Activated naive CD4-positive, alpha-beta T cell treated with anti-CD3 and anti-CD28 coated beads, Interleukin-2, amount 50 U/mL, for 24 hours (primary cell): ENCODE results near the gene CTDP1.

Experiments used
- H3K27ac Mint-ChIP-seq: one replicate; pipeline ENCODE4 v1.8.0; 2021; ENCODE audit warnings: mild to moderate bottlenecking, mixed read lengths
- H3K27me3 Mint-ChIP-seq: one replicate; pipeline ENCODE4 v1.8.0; 2021; ENCODE audit warnings: mixed read lengths
- H3K36me3 Mint-ChIP-seq: one replicate; pipeline ENCODE4 v1.8.0; 2021; ENCODE audit warnings: mixed read lengths
- H3K4me1 Mint-ChIP-seq: one replicate; pipeline ENCODE4 v1.8.0; 2021; ENCODE audit warnings: mixed read lengths
- H3K4me3 Mint-ChIP-seq: one replicate; pipeline ENCODE4 v1.8.0; 2021; ENCODE audit warnings: mild to moderate bottlenecking, mixed read lengths
- H3K9me3 Mint-ChIP-seq: one replicate; pipeline ENCODE4 v1.8.0; 2021; ENCODE audit warnings: mixed read lengths

Gene CTDP1

DNA sequence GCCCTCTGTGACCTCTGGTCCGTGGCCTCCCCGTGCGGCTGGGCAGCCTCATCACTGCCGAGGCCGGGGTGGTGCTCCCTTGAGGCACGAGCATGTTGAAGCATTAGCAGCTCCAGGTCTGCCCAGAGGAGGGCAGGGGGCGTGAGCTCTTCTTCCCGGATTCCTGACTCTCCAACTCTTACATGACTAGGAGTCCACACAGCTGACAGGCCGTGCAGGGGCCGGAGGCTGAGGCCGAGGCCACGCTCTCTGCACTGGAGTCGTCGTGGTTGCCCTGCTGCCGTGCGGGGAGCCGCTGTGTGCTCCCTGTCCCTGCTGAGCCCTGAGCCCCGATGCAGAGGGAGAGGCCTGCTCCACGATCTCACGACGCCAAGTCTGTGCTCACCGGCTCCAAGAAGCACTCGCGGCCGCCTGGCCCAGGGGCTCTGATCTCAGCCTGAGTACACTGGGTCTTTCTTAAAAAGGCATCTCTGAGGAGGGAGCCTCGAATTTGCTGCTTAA is 98.7 kb downstream of the CTDP1 start:
- no peaks in the 10 kb centered on the region for H3K9me3 Mint-ChIP-seq
- H3K27ac Mint-ChIP-seq = no peak overlapping the region
- H3K4me3 Mint-ChIP-seq = no peak overlapping the region
- H3K36me3 Mint-ChIP-seq = no peaks in the 10 kb centered on the region
- no peaks in the 10 kb centered on the region for H3K4me1 Mint-ChIP-seq
- peaks cover 11% of the 10 kb centered on the region for H3K27me3 Mint-ChIP-seq

DNA sequence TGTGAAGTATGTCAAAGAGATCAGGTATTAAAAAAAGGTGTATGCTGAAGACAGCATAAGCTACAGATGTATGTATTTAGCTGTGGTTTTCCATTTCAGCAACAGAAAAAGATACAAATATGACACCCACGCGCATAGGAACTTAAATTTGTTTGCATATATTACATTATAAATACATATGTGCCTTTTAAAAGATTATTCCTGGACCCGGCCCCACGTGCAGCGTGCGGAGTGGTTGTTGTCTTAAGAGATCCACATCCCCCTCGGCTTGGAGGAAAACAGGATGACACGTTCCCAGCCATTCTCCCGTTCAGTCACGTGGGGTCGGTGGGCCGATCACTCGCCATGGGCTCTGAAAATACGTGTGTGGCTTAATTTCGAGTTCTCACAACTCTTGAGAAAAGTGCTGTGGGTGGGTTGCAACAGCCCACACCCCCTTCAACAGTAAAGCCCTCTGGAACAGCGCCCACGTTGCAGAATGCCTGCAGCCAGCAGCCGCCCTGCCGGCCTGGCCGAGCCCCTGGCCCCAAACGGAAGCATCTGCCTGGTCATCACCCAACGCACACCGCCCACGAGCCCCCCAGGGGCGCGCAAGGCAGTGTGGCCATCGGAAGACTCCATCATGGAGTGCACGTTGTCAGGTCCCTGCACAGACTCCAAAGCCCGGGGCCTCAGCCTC is 99.6 kb downstream of the CTDP1 start:
- no peaks in the 10 kb centered on the region for H3K9me3 Mint-ChIP-seq
- no peaks in the 10 kb centered on the region for H3K36me3 Mint-ChIP-seq
- no peak overlapping the region for H3K27ac Mint-ChIP-seq

DNA sequence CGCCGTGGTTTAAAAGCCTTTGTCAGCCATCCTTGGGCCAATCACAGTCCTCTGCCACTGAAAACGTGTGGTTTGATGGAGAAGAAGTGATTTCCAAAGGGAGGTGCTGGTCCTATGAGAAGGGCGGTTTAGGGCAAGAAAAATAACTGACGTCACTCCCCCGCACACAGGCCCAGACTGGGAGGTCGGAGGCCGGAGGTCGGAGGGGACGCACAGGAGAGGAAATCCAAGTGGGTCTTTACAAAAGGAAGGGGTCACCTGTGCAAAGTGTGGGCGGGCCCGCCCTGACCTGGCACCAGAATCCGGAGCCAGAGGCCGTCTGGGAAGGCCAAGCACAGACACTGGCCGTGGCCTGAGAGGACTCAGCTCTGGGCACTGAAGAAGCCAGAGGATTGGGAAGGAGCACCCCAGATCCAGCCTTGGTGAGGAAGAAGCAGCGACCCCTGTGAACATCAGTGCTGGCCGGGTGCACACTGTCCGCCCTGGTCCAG is 100.1 kb downstream of the CTDP1 start:
- Mint-ChIP-seq H3K36me3 (no peaks in the 10 kb centered on the region), H3K27me3 (peaks cover 8% of the 10 kb centered on the region), H3K4me3 (no peak overlapping the region), H3K9me3 (no peaks in the 10 kb centered on the region), H3K4me1 (no peaks in the 10 kb centered on the region), H3K27ac (no peak overlapping the region)

More for the DNA sequence above, 99.6 kb downstream of the CTDP1 start:
- Mint-ChIP-seq H3K4me3 (no peak overlapping the region), H3K4me1 (no peaks in the 10 kb centered on the region), H3K27me3 (peaks cover 7% of the 10 kb centered on the region)

DNA sequence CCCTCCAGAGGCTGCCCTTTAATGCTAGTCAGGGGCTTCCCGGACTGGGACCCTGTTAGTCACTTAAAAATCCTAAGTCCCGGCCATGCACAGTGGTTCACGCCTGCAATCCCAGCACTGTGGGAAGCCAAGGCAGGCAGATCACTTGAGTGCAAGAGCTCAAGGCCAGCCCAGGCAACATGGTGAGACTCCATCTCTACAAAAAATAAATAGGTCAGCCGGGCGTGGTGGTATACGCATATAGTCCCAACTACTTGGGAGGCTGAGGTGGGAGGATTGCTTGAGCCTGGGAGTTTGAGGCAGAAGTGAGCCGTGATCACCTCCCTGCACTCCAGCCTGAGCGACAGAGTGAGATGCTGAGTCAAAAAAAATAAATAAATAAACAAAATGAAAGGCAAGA is 100.9 kb downstream of the CTDP1 start:
- Mint-ChIP-seq H3K4me1 (no peaks in the 10 kb centered on the region), H3K27ac (no peak overlapping the region), H3K4me3 (no peak overlapping the region), H3K36me3 (no peaks in the 10 kb centered on the region), H3K9me3 (no peaks in the 10 kb centered on the region), H3K27me3 (peaks cover 9% of the 10 kb centered on the region)

DNA sequence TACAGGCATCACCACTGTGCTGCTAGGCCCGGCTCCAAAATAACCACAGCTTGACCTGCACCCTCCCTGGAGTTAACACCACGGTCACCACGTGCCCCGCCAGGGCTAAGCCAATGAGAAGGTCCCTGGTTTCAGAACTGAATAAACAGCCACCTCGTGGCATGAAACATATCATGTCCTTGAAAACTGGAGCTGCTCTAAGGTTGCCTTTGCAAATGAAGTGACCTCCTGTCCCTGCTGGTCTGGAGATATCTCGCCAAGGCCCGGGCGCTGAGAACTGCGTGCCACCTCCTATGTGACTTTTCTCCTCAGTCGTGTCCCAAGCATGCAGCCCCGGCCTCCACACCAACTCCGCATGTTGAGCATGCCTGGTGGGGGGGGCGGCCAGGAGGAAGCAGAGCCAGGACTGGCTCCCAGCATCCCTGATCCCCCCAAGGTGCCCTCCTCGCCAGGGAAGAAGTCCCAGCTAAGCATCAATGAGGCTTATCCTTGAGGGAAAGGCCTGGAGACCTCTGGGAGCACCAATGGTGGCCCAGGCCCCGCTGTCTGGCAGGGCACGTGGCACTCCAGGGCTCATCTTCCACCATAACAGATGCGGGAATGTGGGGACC is 101.8 kb downstream of the CTDP1 start:
- no peak overlapping the region for H3K27ac Mint-ChIP-seq
- no peak overlapping the region for H3K4me3 Mint-ChIP-seq
- H3K4me1 Mint-ChIP-seq = no peaks in the 10 kb centered on the region
- no peaks in the 10 kb centered on the region for H3K9me3 Mint-ChIP-seq
- no peaks in the 10 kb centered on the region for H3K36me3 Mint-ChIP-seq
- peaks cover 14% of the 10 kb centered on the region for H3K27me3 Mint-ChIP-seq

DNA sequence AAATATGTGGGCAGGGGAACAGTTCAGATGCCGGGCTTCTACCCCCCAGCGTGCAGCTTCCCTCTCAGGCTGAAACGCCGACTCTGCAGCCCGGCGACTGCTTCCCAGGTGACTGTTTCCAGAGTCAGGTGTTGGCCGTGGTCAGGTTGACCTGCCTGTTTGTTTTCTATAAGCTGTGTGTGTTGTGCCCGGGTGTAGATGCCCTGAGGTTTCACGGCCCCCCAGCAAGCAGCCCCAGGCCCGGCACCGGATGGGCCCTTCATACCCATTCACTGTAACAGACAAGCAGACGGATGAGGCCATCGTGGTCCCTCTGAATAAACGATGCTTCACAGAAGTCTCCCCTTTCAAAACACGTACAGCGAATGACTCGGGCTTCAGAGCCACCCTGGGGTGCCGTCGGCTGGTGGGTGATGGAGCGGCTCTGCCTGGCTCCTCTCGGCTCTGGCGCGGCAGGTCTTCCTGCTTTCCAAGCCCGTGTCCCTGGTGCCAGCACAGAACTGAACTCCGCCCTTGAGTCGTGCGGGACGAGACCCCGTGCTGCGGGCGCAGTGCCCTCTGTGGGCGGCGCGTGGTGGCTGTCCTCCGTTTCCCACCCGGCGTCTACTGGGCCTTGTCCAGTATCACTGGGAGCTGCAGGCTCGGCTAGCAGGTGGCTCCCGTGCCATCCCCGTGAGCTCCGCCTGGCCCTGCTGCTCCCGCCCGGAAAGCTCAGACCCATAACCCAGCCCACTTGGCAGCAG is 103.1 kb downstream of the CTDP1 start:
- Mint-ChIP-seq H3K4me3 (no peak overlapping the region), H3K4me1 (no peaks in the 10 kb centered on the region), H3K9me3 (no peaks in the 10 kb centered on the region), H3K27ac (no peak overlapping the region), H3K27me3 (peaks cover 20% of the 10 kb centered on the region), H3K36me3 (no peaks in the 10 kb centered on the region)

DNA sequence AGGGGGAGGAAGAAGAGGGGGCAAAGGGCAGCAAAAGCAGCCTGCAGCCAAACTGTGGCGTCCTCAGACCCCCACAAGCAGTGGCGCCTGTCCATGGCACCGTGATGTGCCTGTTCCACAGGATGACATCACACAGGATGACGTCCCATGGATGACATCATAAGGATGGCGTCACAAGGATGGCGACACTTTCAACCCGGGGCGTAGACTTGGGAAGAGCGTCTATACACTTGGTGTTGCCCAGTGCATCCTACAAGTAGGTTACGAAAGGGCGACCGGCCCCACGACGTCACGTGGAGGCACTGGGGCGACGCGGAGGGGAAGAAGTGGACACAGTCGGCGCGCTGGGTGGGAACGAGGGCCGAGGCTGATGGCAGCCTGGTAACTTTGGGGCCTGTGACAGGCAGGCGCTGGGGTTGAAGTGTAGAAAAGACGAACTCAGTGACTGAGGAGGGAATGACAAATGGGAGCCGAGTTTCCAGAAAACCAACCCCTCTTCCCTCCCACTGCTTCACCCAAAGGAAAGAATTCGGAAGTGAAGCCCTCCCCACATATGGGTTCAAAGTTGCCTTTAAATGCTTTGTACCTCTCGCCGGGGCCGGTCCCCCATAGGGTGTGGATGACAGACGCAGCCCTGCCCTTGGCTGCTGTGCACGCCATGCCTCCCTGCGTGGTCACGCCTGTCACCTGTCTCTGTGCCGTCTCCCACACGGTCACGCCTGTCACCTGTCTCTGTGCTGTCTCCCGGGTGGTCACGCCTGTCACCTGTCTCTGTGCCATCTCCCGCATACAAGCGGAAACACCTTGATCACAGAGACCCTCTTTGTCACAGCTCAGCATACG is 104.7 kb downstream of the CTDP1 start:
- Mint-ChIP-seq H3K4me3 (no peak overlapping the region), H3K36me3 (no peaks in the 10 kb centered on the region), H3K9me3 (no peaks in the 10 kb centered on the region), H3K27ac (no peak overlapping the region), H3K4me1 (no peaks in the 10 kb centered on the region), H3K27me3 (peaks cover 22% of the 10 kb centered on the region)

DNA sequence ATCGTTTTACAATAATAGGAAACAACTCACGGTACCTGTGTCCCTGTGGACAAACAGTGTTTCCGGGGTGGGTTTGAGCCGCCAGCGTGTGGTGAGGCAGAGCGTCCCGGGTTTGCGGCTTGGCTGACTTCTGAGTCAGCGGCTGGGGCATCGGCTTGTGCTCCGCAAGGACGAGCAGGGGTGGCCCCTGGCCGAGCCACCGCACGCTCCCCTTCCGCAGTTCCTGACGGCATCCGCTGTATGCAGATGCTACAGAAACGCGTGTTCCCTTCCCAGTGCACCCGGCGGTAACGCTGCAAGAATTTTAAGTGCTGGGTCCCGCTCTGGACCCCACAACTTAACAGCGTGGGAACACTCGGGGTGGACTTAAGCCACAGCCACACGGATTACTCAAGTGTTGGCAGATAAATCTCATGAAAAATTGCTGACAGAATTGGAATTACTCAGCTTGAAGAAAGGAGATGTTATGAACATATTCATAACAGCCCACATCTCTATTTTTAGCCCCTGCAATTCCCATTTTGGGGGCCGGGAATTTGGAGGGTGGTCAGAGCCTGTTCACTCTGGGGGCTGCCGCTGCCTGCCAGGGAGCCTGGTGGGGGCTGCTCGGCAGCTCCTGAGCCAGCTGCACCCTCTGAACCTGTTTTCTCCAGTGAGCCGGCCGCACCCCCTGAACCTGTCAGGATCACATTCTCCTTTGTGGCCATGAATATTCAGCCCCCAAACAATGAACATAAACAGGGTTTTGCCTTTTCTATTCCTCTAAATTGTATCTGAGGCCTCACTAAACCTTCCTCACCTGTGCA is 105.6 kb downstream of the CTDP1 start:
- Mint-ChIP-seq H3K9me3 (no peaks in the 10 kb centered on the region), H3K4me1 (no peaks in the 10 kb centered on the region), H3K27ac (no peak overlapping the region), H3K27me3 (peaks cover 23% of the 10 kb centered on the region), H3K36me3 (no peaks in the 10 kb centered on the region), H3K4me3 (no peak overlapping the region)

DNA sequence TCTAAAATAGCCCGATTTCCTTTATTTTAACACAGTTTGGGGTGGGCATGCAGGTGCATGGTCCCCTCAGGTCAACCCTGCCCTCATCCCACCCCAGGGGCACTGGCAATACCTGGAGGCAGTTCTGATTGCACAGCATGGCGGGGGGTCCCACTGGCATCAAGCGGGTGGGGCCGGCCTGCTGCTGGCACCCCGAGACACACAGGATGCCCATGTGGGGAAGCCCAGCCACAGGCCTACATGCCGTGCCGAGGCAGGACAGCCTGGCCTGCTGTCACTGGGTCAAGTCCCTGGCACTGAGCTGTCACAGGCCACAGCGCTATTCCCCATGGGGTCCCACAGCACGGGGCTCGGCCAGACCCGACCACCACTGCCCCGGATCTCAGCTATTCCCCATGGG is 106.2 kb downstream of the CTDP1 start:
- peaks cover 28% of the 10 kb centered on the region for H3K27me3 Mint-ChIP-seq
- H3K27ac Mint-ChIP-seq = no peak overlapping the region
- H3K9me3 Mint-ChIP-seq = no peaks in the 10 kb centered on the region
- H3K4me3 Mint-ChIP-seq = no peak overlapping the region
- H3K36me3 Mint-ChIP-seq = no peaks in the 10 kb centered on the region
- no peaks in the 10 kb centered on the region for H3K4me1 Mint-ChIP-seq

DNA sequence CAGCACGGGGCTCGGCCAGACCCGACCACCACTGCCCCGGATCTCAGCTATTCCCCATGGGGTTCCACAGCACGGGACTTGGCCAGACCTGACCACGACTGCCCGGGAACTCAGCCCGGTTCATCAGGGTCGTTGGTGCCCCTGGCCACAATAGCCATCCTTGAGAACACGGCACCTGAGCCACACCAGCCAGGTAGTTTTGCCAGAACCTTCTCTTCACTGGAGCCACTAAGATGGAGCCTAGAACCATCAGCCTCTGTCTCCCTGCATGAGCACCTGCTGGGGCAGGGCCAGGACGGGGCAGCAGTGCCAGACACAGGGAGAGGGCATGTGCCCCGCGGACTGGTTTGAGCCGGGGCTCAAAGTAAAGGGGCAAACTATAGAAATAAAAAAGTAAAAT is 106.7 kb downstream of the CTDP1 start:
- Mint-ChIP-seq H3K27me3 (peaks cover 32% of the 10 kb centered on the region), H3K27ac (no peak overlapping the region), H3K4me3 (no peak overlapping the region), H3K9me3 (no peaks in the 10 kb centered on the region), H3K4me1 (peaks cover 3% of the 10 kb centered on the region), H3K36me3 (no peaks in the 10 kb centered on the region)

DNA sequence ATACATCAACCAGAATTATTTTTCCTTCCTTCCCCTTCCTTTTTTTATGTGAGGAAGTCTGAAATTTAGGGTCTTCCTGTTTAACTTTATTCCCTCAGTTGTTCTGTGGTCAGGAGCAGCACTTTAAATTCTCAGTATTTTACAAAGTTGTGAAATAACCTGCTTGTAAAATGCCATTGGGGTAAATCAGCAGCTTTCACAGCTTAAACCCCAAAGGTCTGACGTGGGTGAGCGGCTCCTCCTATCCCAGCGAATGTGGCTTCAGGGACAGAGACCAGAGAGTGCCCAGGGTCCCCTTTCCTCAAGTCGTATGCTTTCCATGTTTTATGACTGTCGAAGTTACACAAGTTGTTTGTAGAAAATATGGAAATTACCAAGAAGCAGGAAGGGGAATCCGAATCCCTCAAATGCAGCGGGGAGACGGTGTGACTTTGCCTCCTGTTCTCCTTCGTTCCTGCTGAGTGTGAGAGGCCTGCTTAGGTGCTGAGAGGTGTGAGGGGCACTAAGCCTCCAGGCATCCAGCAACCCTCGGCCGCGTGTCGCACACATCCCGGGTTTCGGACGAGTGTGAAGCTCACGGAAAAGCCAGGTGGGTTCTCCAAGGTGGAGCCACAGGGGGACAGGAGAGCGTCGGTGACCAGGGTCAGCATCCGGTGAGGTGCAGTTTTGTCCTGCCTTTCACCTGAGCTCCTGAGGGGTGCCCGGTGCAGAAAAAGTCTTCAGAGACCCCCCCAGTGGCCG is 107.4 kb downstream of the CTDP1 start:
- peaks cover 39% of the 10 kb centered on the region for H3K27me3 Mint-ChIP-seq
- H3K4me3 Mint-ChIP-seq = no peak overlapping the region
- no peaks in the 10 kb centered on the region for H3K9me3 Mint-ChIP-seq
- peaks cover 9% of the 10 kb centered on the region for H3K4me1 Mint-ChIP-seq
- H3K27ac Mint-ChIP-seq = no peak overlapping the region
- no peaks in the 10 kb centered on the region for H3K36me3 Mint-ChIP-seq

DNA sequence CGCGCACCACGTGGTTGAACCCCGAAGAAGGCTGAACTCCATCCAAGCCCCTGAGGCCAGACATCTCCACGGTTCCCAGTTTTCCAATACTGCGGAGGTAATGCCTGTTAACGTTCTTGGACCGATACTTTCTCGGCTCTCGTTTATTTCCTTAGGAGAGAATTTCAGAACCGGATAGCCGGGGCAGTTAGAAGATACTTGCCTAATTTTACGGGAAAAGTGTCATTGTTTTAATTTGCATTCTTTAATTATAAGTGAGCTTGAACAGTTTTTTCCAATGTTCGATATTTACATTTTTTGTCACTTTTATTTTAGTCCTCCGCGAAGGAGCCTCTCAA is 107.9 kb downstream of the CTDP1 start:
- Mint-ChIP-seq H3K27ac (no peak overlapping the region), H3K4me3 (no peak overlapping the region), H3K36me3 (no peaks in the 10 kb centered on the region), H3K4me1 (peaks cover 13% of the 10 kb centered on the region), H3K9me3 (no peaks in the 10 kb centered on the region), H3K27me3 (peaks cover 42% of the 10 kb centered on the region)

DNA sequence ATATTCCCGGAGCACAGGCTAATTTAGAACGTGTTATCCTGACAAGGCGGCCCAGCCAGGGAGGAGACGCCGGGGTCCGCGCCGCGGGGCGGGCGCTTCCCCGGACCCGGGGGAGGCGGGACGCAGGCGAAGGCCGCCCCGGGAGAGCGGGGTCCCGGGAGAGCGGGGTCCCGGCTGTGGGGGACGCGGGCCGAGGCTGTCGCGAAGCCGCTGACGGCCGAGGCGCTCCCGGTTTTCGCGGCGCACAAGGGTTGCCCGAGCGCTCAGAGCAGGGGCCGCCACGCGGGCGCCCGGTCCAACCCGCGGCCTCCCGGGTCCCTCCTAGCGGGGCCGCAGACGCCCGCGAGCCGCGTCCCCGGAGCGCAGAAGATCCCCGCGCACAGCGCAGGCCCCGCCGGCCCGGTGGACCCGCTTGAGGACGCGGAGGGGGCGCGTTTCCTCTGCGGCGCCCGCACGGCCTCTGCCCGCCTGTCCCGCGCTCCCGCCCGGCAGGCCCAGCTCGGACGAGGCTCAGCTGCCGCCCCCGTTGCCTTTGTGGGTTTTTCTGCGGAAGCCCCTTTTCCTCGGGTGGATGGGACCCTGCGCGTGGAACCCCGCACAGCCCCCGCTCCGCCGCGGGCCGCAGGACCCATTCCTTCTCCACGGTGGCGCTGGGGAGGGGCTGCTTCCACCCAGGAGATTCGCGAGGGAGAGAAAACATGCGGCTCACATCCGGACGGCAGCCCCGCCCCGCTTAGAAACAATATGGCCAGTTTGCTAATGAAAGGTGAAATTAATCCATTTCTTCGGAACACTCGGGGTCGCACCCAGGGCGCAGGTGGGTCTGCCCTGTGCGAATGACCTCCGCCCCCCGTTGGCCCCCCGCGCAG is 108.5 kb downstream of the CTDP1 start:
- Mint-ChIP-seq H3K27me3 (peaks cover 47% of the 10 kb centered on the region), H3K4me1 (peaks cover 13% of the 10 kb centered on the region), H3K4me3 (no peak overlapping the region), H3K9me3 (no peaks in the 10 kb centered on the region), H3K36me3 (no peaks in the 10 kb centered on the region), H3K27ac (no peak overlapping the region)

DNA sequence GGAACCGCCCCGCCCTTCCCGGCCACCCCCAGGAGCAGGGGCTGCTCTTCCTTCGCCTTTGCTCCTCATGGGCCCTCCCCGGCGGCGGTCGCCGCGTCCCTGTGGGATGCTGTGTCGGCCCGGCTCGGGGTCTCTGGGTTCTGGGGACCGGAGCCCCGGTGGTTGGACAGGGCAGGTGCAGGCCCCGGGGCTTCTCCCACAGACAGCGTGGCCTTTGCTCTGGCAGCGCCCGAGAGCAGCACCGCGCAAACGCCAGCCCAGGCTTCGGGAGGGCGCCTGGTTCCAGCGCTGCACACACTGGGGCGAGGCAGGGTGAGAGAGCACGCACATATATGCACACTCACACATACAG is 109.1 kb downstream of the CTDP1 start:
- Mint-ChIP-seq H3K27ac (no peak overlapping the region), H3K27me3 (peaks cover 49% of the 10 kb centered on the region), H3K4me3 (no peak overlapping the region), H3K4me1 (peaks cover 13% of the 10 kb centered on the region), H3K9me3 (no peaks in the 10 kb centered on the region), H3K36me3 (no peaks in the 10 kb centered on the region)
